ENCODE measurements around the gene AP2A2.

AP2A2 gene

DNA sequence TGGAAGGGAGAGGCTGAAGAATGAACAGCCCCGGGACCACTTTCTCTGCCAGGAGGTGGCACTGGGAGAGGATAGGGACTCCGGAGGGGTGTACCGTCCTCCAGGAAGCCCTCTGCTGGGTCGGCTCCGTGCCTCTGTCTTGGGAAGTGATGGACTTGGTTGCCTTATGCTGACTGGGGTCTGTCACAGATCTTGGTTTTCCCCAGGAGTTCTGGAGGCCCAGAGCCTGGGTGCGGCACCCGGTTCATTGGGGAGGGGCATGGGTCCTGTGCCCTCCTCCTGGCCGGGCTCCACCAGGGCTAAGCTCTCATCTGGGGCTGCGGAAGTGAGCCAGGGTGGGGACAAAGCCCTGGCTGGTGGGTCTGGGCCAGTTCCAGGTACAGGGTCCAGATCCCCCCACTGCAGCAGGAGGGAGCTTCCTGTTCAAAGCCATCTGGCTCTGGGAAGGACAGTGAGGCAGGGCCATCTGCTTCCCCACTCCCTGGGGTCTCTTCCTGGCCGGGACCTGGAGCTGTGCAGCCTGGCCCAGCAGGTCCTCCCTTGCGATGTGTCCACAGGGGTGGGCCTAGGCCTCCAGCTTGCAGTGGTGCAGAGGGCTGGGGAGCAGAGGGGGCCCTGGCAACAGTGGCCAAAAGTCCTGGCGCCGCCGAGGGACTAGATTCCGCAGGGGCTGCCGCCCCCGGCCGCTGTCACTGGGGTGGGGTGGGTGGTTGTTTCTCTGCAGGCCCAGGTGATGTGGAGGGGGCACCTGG lies 1.1 kb upstream of the AP2A2 start:
- DNase-seq (ENCODE audit: low read depth in 2 of 2) = no peak

DNA sequence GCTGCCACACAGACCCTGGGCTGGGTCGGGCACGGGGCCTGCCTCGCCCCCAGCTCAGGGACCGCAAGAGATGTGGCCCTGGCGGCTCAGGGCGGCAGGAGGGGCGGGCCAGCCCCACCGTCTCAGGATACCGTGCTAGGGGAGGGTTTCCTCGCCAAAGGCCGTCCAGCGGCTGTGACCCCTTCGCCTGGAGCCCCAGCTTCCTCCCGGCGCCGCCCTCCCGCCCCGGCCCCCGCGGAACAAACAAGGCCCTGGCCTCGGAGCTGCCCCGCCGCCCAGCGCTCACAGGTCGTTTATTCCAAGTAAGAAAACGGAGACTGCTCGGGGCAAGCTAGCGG lies 543 bp upstream of the AP2A2 start:
- no peak for DNase-seq (ENCODE audit: low read depth in 2 of 2)

DNA sequence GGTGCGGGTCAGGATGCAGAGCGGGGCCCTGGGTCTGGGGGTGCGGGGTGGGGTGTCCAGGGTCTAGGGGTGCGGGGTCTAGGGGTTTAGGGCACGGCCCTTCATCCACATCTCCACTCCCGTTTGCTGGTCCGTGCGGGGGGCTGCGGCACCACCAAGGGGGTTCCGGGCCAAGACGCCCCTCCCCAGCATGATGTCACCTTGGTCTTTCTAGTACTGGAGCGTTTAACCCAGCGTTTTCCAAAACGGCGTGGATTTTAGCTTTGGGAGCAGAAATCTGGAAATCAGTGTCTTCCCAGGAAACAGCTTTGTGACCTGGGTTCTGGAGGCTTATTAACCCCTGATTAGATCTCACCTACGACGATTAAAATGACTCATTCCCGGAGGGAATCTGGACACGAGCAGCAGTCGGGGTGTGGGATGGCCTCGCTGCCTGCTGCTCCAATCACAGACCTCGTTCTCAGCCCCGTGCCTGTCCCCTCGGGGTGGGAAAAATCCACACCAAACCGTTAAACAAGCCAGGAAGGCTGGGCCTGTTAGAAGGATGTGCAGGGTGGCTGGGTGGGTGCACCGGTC lies 759 bp downstream of the AP2A2 start:
- DNase-seq (ENCODE audit: low read depth in 2 of 2) = no peak

DNA sequence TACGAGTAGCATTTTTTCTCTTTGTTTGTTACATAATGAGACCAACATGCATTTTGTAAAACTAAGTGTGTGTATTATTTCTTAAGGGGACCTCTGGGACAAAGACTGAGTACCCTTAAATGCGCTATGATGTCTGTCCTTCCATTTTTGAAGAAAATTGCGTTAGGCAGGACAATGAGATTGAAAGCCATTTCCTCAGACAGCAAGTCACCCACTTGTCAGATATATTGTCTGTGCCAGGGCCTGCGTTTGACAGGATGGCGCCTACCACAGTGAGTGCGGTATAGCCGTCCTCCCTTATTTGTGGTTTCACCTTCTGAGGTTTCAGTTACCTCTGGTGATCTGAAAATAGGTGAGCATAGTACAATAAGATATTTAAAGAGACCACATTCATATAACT lies 2.2 kb downstream of the AP2A2 start:
- no peak for DNase-seq (ENCODE audit: low read depth in 2 of 2)

DNA sequence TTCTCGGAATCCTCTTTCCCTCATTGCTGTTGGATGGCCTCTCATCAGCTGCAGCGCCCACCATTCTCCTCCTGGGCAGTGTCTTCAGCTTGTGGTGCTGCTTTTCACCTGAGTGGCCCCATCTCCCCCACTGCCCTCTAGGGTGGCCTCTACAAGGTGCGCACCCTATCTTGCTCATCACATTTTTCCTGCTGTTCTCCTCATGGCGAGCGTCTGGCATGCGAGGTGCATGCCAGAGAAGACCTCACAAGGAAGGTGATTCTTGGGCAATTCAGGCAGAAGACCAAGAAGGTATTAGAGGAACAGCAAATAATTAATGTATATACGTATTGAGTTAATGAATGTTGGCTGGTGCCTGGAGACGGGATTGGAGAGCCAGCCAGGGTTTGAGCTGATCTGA lies 3.1 kb downstream of the AP2A2 start:
- no peak for DNase-seq (ENCODE audit: low read depth in 2 of 2)

DNA sequence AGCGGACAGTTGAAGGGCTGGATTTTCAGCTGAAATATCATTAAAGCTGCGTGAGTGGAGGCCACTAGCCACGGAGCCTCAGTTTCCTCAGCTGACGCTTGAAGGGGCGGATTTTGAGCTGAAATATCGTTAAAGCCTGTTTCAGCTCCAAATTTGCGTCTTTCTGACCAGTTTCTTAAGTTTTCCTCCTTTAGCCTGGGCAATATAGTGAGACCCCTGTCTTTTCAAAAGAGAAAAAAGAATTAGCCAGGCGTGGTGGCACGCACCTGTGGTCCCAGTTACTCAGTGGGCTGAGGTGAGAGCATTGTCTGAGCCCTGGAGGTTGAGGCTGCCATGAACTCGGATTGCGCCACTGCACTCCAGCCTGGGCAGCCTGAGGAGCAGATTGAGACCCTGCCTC lies 3.7 kb downstream of the AP2A2 start:
- DNase-seq (ENCODE audit: low read depth in 2 of 2) = no peak

DNA sequence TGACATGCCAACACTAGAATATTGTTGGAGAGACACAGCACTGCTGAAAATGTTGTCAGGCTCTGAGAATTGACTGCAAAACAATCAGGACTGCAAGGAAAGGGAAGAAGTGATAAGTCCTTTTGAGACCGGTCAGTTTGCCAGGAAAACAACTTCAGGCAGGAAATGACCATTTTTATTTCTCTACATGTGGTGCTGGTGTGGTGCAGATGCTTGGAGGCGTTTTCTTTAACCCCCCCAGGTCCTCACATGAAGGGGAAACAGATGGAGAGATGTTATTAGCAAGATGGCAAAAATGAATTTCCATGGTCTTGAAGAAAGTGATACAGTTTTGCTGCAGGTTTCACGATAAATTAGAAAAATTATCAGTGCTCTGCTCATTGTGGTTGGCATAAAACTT lies 5.7 kb downstream of the AP2A2 start:
- DNase-seq (ENCODE audit: low read depth in 2 of 2) = no peak

DNA sequence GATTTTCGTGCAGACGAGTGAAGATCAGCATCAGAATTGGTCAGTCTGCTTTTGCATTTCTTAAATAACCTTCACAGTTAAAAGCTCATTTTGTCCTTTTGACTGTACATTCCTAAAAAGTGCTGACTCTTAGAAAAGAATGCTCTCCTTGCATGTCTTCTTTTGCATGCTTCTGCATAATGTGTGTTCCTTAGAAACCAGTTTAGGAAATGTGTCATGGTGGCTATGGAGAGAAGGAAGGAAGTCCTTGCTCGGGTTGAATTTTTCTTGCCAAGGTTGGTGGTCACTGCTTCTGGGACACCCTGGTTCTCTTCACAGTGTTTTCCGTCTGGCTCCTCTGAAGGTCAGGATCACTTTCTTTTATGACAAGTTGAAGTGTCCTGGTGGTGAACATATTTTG lies 6.8 kb downstream of the AP2A2 start:
- DNase-seq (ENCODE audit: low read depth in 2 of 2) = no peak

DNA sequence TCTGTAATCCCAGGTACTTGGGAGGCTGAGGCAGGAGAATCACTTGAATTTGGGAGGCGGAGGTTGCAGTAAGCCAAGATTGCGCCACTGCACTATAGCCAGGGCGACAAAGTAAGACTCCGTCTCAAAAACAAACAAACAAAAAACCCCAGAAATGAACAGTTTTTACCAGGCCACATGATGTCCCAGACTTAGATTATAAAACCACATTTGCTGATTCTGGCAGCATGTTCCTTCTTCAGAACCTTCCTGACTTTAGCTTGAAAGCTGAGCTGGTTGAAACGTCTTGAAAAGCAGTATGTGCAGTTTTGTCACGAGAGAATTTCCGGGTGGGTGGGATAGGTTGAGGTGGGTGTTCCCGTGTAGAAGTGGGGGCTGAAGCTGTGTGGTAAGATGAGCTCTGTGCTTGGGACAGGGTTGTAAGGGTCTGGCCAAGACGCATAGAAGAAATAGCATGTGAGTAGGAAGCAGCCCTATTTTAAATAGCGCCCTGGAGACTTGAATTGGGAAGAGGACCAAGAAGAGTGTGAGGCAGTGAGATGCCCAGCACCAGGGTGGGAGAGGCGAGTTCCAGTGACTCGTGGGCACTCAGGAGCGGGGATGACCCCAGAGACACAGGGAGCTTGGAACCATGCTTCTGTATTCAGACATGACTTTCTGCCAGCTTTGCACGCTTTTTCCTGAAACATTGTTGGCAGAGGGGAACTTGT lies 7.6 kb downstream of the AP2A2 start:
- DNase-seq (ENCODE audit: low read depth in 2 of 2) = no peak

DNA sequence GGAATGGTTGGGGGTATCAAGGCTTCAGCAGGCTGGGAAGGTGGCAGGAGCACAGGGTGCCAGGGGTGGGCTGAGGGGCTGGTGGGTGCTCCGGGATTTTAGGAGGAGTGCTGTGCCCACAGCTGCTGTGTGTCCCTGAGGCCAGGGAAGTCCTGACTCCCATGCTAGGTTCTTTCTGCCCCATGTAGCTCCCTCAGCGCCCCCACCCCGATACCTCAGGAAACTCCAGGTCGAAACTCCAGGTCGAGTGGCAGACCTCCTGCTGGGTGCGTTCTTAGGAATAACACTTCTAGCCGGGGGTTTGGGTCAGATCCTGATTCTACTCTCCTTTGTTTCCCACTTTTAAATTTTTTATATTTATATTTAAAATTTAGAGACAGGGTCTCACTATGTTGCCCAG lies 8.3 kb downstream of the AP2A2 start:
- DNase-seq (ENCODE audit: low read depth in 2 of 2) = no peak

DNA sequence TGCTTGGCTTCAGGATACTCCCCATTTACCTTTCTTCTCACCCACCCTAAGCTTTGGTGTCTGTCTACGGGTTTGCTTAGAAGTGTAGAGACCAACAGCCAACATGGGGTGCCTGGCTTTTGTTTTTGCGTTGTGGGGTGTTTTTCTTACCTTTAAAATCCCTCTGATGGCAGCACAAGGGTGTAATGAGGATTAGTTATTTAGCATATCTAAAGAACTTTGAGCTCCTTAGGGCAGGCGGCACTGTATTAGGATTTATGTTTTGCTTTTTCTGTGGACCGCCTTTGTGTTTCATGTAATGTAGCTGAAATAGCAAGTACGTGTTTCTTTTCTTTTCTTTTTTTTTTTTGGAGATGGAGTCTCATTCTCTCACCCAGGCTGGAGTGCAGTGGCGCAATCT lies 8.9 kb downstream of the AP2A2 start:
- no peak for DNase-seq (ENCODE audit: low read depth in 2 of 2)

DNA sequence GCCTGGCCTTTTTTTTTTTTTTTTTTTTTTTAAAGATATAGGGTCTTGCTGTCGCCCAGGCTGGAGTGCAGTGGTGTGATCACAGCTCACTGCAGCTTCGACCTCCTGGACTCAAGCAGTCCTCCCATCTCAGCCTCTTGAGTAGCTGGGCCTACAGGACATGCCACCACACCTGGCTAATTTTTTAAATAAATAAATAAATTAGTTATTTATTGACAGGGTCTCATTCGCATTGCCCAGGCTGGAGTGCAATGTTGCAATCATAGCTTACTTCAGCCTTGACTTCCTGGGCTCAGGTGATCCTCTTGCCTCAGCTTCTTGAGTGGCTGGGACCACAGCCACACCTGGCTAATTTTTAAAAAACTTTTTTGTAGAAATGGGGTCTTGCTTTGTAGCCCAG lies 10.5 kb downstream of the AP2A2 start:
- DNase-seq (ENCODE audit: low read depth in 2 of 2) = no peak

DNA sequence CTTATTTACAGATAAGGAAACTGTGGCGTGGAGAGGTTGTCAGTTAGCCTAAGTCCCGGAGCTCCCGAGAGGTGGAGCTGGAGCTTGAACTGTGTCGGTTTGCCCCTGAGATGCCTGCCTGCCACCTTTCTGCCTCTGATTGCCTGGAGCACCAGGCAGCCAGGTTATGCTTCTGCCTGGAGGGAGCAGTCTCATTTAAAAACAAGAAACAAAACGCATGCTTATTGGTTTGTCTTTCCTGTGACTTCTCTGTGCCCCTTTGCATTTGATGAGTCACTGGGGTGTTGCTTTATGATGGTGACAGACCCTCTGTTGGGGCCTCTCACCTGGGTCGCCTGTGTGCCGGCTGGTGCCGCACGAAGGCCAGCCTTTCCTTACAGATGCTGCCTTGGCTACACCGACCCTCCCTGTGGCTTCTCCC lies 12.2 kb downstream of the AP2A2 start:
- no peak for DNase-seq (ENCODE audit: low read depth in 2 of 2)

DNA sequence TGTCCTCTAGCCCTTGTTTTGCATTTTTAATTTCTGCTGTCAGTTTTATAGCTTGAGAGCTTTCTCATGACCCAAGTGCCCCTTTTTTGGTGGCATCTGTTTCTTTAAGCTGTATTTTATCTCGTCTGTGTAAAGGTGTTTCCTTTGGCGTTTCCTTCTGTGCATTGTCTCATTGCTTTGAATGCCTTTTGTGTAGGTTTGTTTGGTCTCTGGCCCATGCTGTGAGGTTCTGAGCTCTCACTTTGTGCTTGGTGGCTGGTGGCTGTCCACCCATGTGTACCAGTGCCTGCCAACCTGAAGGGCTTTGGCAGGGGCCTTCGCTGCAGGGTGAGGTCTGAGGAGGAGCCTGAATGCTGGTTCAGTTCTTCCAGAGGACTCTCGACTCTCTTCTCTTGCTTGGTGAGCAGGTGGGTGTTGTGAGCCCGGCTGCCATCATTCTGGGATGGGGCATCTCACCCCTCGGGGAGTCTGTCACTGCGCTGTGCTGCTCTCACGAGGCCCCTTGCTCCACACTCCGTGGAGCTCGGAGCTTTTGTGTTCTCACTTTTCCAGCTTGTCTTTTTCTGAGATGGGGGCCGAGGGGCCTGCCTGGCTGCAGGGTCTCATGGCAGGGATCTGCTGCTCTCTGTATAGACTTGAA lies 14.9 kb downstream of the AP2A2 start:
- DNase-seq (ENCODE audit: low read depth in 2 of 2) = no peak

DNA sequence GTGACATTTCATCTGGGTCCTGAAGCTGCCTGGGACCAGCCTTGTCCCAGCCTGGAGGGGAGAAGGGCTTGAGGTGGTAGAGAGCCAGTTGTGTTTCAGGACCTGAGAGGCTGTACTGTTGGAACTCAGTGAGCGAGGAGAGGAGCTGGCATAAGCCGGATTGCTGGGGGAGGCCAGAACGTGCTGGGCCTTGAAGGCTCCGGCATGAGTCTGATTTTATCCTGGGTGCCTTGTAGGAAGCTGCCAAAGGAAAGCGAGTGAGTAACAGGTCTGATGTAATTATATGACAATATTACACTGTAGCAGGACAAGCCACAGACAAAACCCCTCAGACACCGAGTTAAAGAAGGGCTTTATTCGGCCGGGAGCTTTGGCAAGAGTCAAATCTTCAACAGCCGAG lies 17.2 kb downstream of the AP2A2 start:
- DNase-seq (ENCODE audit: low read depth in 2 of 2) = no peak

DNA sequence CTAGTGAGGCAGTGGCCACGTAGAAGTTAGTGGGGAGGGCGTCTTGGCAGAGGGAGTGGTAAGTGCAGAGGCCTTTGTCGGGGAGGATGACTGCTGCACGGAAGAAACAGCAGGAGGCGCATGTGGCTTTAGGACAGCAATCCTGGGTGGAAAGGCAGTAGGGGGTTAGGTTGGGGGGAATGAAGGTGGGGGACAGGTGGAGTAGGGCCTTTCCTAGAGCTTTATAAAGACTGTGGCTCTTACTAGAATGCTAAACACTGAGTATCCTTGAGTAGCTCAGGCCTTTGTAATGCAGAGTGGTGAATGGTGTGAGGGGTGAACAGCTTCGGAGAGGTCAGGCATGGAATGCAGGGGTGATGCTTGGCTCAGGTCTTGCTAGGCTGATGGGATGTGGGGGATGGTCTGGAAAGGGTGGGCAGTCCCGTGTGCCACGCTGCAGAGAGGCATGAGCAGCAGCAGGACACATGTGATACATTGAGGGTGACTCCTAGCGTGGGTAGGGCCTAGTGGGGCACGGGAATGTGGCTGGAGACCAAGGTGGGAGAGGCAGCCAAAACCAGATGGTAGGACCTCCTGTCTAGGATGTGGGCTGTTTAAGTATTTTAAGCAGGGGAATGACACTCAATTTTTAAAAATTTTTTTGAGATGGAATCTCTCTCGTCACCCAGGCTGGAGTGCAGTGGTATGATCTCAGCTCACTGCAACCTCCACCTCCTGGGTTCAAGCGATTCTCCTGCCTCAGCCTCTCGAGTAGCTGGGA lies 19.2 kb downstream of the AP2A2 start:
- DNase-seq (ENCODE audit: low read depth in 2 of 2) = no peak

DNA sequence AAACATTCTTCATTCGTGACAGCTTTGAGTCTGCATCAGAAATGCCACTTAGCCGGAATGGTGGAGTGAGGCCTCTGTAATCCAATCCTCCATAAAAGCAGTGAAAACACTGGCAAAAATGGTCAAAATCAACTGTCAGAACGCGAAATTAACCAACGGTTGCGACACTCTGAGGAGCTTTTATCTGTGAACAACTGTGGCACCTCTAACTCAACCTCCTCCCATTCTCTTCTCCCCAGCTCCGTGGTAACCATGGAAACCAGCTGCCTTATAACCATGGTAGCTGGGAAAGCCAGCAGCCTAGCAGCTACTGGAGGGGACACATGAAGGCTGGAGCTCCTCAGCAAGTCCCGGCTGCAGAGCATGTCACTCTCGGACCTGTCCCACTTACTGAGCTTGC lies 20.3 kb downstream of the AP2A2 start:
- DNase-seq (ENCODE audit: low read depth in 2 of 2) = no peak

DNA sequence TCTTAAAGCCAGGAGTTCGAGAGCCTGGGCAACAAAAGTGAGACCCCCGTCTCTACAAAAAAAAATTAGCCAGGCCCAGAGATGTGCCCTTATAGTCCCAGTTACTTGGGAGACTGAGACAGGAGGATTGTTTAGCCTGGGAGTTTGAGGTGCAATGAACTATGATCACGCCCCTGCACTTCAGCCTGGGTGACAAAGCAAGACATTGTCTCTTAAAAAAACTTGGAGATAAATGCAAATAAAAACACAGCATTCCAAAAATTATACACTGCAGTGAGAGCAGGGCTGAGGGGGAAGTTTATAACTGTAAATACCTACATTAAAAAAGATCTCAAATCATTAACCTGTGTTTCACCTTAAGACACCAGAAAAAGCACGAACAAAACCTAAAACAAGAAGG lies 22.1 kb downstream of the AP2A2 start:
- DNase-seq (ENCODE audit: low read depth in 2 of 2) = no peak

DNA sequence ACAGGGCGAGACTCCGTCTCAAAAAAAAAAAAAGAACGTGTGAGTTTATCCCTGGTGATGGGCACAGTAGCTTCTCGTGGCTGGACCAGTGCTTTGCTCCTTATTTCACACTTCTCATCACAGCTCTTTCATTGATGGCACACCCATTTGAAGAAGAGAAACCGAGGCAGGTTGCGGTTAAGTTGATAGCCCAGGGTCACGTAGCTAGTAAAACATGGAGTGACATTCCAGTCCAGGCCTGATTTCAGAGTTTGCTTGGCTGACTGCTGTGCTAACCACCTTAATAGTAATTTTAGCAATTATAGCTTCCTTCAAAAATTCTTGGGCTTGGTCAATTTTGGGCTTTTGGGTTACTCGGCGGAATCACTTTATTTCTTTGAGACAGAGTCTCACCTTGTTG lies 25.8 kb downstream of the AP2A2 start:
- DNase-seq (ENCODE audit: low read depth in 2 of 2) = no peak

DNA sequence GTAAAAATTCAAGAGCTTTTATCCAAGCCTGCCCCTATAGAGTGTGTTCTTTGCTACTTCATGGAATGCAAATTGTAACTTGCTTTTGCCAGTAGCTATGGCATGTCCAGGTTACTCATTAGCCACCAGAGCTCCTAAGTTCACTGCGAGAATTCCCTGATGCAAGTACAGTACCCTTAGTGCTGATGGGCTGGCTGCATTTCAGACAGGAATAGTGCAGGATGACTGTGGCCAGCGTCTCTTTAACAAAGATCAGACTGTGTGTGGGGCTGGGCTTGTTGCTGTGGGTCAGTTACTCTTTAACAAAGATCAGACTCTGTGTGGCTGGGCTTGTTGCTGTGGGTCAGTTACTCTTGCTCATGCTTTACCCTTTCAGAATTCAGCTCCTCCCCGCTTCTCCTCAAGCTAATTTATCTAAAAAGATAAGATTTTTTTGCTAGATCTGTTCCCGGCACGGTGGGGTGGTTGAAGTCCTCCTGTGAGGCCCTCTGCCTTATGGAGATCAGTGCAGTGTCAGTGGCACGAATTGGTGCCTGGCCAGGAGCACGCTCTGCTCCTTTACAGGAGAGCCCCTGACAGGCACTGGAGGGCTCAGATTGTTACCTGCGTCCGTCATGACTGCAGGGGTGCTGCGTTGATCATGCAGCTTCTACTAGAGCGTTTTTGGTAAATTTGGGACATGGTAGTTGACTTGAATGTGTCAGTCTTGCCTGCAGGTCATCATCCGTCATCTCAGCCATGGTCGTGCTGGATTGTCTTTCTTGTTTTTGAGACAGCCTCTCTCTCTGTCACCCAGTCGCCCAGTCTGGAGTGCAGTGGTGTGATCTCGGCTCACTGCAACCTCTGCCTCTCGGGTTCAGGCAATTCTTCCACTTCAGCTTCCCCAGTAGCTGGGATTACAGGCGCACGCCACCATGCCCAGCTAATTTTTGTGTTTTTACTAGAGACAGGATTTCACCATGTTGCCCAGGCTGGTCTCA lies 27.0 kb downstream of the AP2A2 start:
- DNase-seq (ENCODE audit: low read depth in 2 of 2) = no peak

DNA sequence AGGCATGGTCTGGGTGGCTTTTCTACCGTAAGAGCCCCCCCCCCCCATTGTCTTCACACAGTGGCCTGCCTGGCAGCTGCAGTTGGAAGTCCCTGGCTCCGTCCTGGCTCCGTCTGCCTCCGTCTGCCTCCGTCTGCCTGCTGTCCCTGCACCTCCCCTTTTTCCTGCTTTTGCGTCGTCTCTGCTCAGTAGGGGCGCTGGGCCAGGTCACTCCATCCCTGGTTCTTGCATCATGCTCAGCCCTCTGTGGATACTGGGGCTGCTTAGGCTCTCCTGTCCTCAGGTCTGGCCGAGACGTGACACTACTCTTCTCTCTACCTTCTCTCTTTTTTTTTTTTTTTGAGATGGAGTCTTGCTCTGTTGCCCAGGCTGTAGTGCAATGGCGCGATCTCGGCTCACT lies 27.8 kb downstream of the AP2A2 start:
- no peak for DNase-seq (ENCODE audit: low read depth in 2 of 2)

All from stimulated activated CD8-positive, alpha-beta memory T cell treated with anti-CD3 and anti-CD28 coated beads, Interleukin-2, amount 100 ng/mL, for 1 hour (primary cell).